Lower leg skin (tissue), 3 donors: ENCODE results near the gene VWA8.
"Not testable (repeated sequence)": the region's sequence is repeated elsewhere in the genome, so short reads cannot be mapped to it uniquely, and the experiment has no call there.

ENCODE experiments used
- CTCF ChIP-seq, 3 donors: fragments of 450-650 bp; IDR thresholded peaks; one replicate each; pipeline ENCODE4 v1.5.1; 2016; ENCODE audit warnings: antibody characterized with exemption in 3 of 3, mild to moderate bottlenecking in 3 of 3, moderate library complexity in 2 of 3
- POLR2A ChIP-seq, 2 donors: fragments of 450-650 bp; IDR thresholded peaks; one replicate each; pipeline ENCODE4 v1.6.1; 2016 to 2017; ENCODE audit warnings: antibody characterized with exemption in 2 of 2, mild to moderate bottlenecking in 1 of 2, moderate library complexity in 1 of 2

GRCh38 chr13:41862659-41863058 is 98.2 kb downstream of the VWA8 start:
- TF ChIP-seq CTCF, POLR2A (IDR thresholded peaks at IDR 0.05): not testable (repeated sequence)
